Neutrophil (primary cell): ENCODE data around the gene TMEM51.

Experiments used
- H3K27ac ChIP-seq: fragments of 200-600 bp; sonication (generic); 2 replicates; pipeline ENCODE4 v1.5.1; 2016; ENCODE audit warnings: mild to moderate bottlenecking, moderate library complexity
- H3K27me3 ChIP-seq: fragments of 200-600 bp; sonication (generic); 2 replicates; pipeline ENCODE4 v1.6.0; 2016; ENCODE audit warnings: mild to moderate bottlenecking
- H3K36me3 ChIP-seq: fragments of 200-600 bp; sonication (generic); 2 replicates; pipeline ENCODE4 v1.5.1; 2017
- H3K4me1 ChIP-seq, 2 experiments: fragments of 200-600 bp in 1 of 2; sonication (generic) in 1 of 2; 1 replicate in 1 of 2; 2 replicates in 1 of 2; pipeline versions ENCODE4 v1.5.1 to v1.6.1; 2013 to 2016; ENCODE audit warnings: low read depth in 1 of 2, low read length in 1 of 2, mild to moderate bottlenecking in 1 of 2, moderate library complexity in 1 of 2; ENCODE audit not compliant: control insufficient read depth in 1 of 2, insufficient read depth in 1 of 2
- H3K4me3 ChIP-seq, 2 experiments: fragments of 200-600 bp in 1 of 2; sonication (generic) in 1 of 2; 1 replicate in 1 of 2; 2 replicates in 1 of 2; pipeline ENCODE4 v1.5.1; 2013 to 2016; ENCODE audit warnings: low read depth in 1 of 2, low read length in 1 of 2, mild to moderate bottlenecking in 1 of 2, moderate library complexity in 1 of 2
- H3K9me3 ChIP-seq: fragments of 200-600 bp; sonication (generic); 2 replicates; pipeline ENCODE4 v1.5.1; 2016
- CTCF ChIP-seq: fragments of 200-600 bp; sonication (generic); IDR thresholded peaks from 2 replicates; pipeline ENCODE4 v1.5.1; 2016; ENCODE audit warnings: antibody characterized with exemption

Gene TMEM51

GRCh38 chr1:15176120-15176519, 22.6 kb downstream of the TMEM51 start:
- H3K4me1 ChIP-seq, result no peaks in the 10 kb centered on the region

GRCh38 chr1:15176898-15177665, 23.5 kb downstream of the TMEM51 start:
- Histone ChIP-seq H3K4me1 (no peaks in the 10 kb centered on the region), H3K27me3 (peaks cover 39% of the 10 kb centered on the region), H3K9me3 (no peaks in the 10 kb centered on the region), H3K4me3 (no peak overlapping the region), H3K27ac (no peak overlapping the region), H3K36me3 (no peaks in the 10 kb centered on the region)
- no peak for TF ChIP-seq CTCF

More at GRCh38 chr1:15176120-15176519, 22.6 kb downstream of the TMEM51 start:
- H3K4me3 ChIP-seq, result no peak overlapping the region
- no peak overlapping the region for H3K27ac ChIP-seq
- H3K36me3 ChIP-seq, result no peaks in the 10 kb centered on the region
- TF ChIP-seq CTCF, result no peak
- no peaks in the 10 kb centered on the region for H3K9me3 ChIP-seq
- peaks cover 39% of the 10 kb centered on the region for H3K27me3 ChIP-seq

- no peaks in the 10 kb centered on the region for H3K9me3 ChIP-seq
- no peaks in the 10 kb centered on the region for H3K4me1 ChIP-seq
- H3K4me3 ChIP-seq, result no peak overlapping the region
- peaks cover 39% of the 10 kb centered on the region for H3K27me3 ChIP-seq
- no peaks in the 10 kb centered on the region for H3K36me3 ChIP-seq
- no peak for TF ChIP-seq CTCF
- H3K27ac ChIP-seq, result no peak overlapping the region
Observed at GRCh38 chr1:15177710-15178166, 24.2 kb downstream of the TMEM51 start.

- Histone ChIP-seq H3K4me3 (no peak overlapping the region), H3K4me1 (no peaks in the 10 kb centered on the region), H3K27ac (no peak overlapping the region), H3K36me3 (no peaks in the 10 kb centered on the region), H3K27me3 (peaks cover 39% of the 10 kb centered on the region), H3K9me3 (no peaks in the 10 kb centered on the region)
- no peak for TF ChIP-seq CTCF
Observed at GRCh38 chr1:15178571-15179484, 25.3 kb downstream of the TMEM51 start.

GRCh38 chr1:15179485-15179883, 25.9 kb downstream of the TMEM51 start:
- H3K27ac ChIP-seq, result no peak overlapping the region
- no peaks in the 10 kb centered on the region for H3K9me3 ChIP-seq
- H3K36me3 ChIP-seq, result no peaks in the 10 kb centered on the region
- no peak overlapping the region for H3K4me3 ChIP-seq
- no peak for TF ChIP-seq CTCF
- H3K27me3 ChIP-seq, result peaks cover 39% of the 10 kb centered on the region
- H3K4me1 ChIP-seq, result no peaks in the 10 kb centered on the region
